HepG2 (cell line): ENCODE data around the gene CPNE1. TPM values are rescaled to one million over a fixed set of nuclear protein-coding genes. Genes with fewer than 3 reads are reported as not detected.
A peak's percentile ranks its signal among the peaks of the same experiment; 100 is the strongest.

Experiments
- CBX2 ChIP-seq, 2 experiments: fragments of 200-600 bp in 1 of 2; sonication (generic); formaldehyde crosslinking in 1 of 2; IDR thresholded peaks; 2 replicates each; pipeline versions ENCODE4 v1.7.0 to v1.8.1; 2018 to 2022; ENCODE audit warnings: low read depth in 2 of 2, low read length in 1 of 2, mild to moderate bottlenecking in 1 of 2, missing genetic modification reagents in 1 of 2
- FOXK1 ChIP-seq: sonication (generic); formaldehyde crosslinking; IDR thresholded peaks from 2 replicates; pipeline ENCODE4 v1.4.0; 2020; ENCODE audit warnings: low read depth, missing genetic modification reagents, borderline replicate concordance
- NKX3-1 ChIP-seq: sonication (generic); formaldehyde crosslinking; IDR thresholded peaks from 2 replicates; pipeline ENCODE4 v1.5.0; 2020; ENCODE audit warnings: missing genetic modification reagents
- REPIN1 ChIP-seq: sonication (generic); formaldehyde crosslinking; IDR thresholded peaks from 2 replicates; pipeline ENCODE4 v1.8.0; 2022; ENCODE audit warnings: missing genetic modification reagents, low read depth, mild to moderate bottlenecking, borderline replicate concordance
- SAP130 ChIP-seq: IDR thresholded peaks from 2 replicates; pipeline ENCODE4 v1.6.1; 2016; ENCODE audit warnings: low read depth
- TOPORS ChIP-seq: sonication (generic); formaldehyde crosslinking; IDR thresholded peaks from 2 replicates; pipeline ENCODE4 v1.8.0; 2023; ENCODE audit warnings: mild to moderate bottlenecking, missing genetic modification reagents
- ZKSCAN5 ChIP-seq: sonication (generic); formaldehyde crosslinking; IDR thresholded peaks from 2 replicates; pipeline ENCODE4 v1.5.1; 2020; ENCODE audit warnings: mild to moderate bottlenecking, missing genetic modification reagents
- ZNF20 ChIP-seq: sonication (generic); formaldehyde crosslinking; IDR thresholded peaks from 2 replicates; pipeline ENCODE4 v1.4.0; 2020; ENCODE audit warnings: mild to moderate bottlenecking, moderate library complexity, missing genetic modification reagents
- ZNF549 ChIP-seq: sonication (generic); formaldehyde crosslinking; IDR thresholded peaks from 2 replicates; pipeline ENCODE4 v1.5.0; 2020; ENCODE audit warnings: missing genetic modification reagents
- ZNF720 ChIP-seq: sonication (generic); formaldehyde crosslinking; IDR thresholded peaks from 2 replicates; pipeline ENCODE4 v1.4.0; 2020; ENCODE audit warnings: missing genetic modification reagents
- polyA plus RNA-seq, 8 experiments: library from polyadenylated mRNA; depleted of rRNA in 3 of 8; stranded (reverse) in 7 of 8; unstranded in 1 of 8; fragments of >200 nt; fragmentation: Illumina TruSeq in 4 of 8; extraction: Trizol in 4 of 8; gene quantifications; 2 replicates each; pipeline versions ENCODE4 v1.2.1 to v1.2.3, GENCODE V29; 2011 to 2016; ENCODE audit warnings: low read depth in 4 of 8, missing spikeins in 1 of 8, mixed read lengths in 1 of 8; ENCODE audit not compliant: insufficient read depth in 1 of 8
- total RNA-seq, 5 experiments: library from RNA; depleted of rRNA; stranded (reverse); fragments of >200 nt; fragmentation: Illumina TruSeq; extraction: Trizol; gene quantifications; 2 replicates each; pipeline ENCODE4 v1.2.3, GENCODE V29; 2016; ENCODE audit warnings: low read depth in 1 of 5
- TF ChIP-seq, protein P1 (sequence below): sonication (generic); formaldehyde crosslinking; IDR thresholded peaks from 2 replicates; pipeline ENCODE4 v1.4.0; 2020; ENCODE audit warnings: missing genetic modification reagents
- TF ChIP-seq, protein P2 (sequence below): sonication (generic); formaldehyde crosslinking; IDR thresholded peaks from 2 replicates; pipeline ENCODE4 v1.5.1; 2020; ENCODE audit warnings: missing genetic modification reagents, mild to moderate bottlenecking, borderline replicate concordance
- TF ChIP-seq, protein P3 (sequence below): sonication (generic); formaldehyde crosslinking; IDR thresholded peaks from 2 replicates; pipeline ENCODE4 v1.4.0; 2020; ENCODE audit warnings: missing genetic modification reagents
- TF ChIP-seq, protein P4 (sequence below): sonication (generic); formaldehyde crosslinking; IDR thresholded peaks from 2 replicates; pipeline ENCODE4 v1.4.0; 2020; ENCODE audit warnings: missing genetic modification reagents, borderline replicate concordance
- TF ChIP-seq, protein P5 (sequence below): sonication (generic); formaldehyde crosslinking; IDR thresholded peaks from 2 replicates; pipeline ENCODE4 v1.4.0; 2020; ENCODE audit warnings: mild to moderate bottlenecking, missing genetic modification reagents
- TF ChIP-seq, protein P6 (sequence below): sonication (generic); formaldehyde crosslinking; IDR thresholded peaks from 2 replicates; pipeline ENCODE4 v1.5.0; 2020; ENCODE audit warnings: missing genetic modification reagents

CPNE1 gene
- total and polyA plus RNA-seq, 2 of the 13 experiments (the other 11 are each of a cell fraction or from before 2014, with no cell fraction given) = 408 to 431 TPM

DNA sequence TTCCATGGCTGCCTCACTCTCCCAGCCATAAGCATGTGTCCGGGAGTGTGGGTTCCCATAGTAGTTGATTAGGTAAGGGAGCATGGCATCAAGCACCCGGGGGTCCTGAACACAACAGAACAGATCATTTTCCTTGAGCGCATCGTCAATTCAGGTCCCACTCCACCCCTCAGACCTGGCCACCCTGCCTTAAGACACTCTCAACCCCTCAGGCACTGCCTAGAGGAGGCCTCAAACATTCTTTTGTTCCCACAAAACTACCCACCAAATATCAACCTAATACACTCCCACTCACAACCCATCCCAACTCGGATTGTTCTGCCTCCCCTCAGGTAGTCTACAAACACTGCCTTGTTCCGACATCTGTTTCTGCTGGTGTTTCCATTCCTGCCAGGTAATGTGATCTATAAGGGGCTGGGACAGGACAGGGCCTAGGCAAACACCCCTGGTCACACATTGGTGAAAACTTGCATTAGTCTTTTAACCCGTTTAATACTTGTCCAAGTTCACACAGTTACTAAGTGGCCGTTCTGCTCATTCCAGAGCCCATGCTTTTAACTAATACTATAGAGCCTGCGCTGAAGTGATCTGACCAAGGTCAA lies 33.1 kb upstream of the CPNE1 start (continued):
- TF ChIP-seq, protein P1, sequence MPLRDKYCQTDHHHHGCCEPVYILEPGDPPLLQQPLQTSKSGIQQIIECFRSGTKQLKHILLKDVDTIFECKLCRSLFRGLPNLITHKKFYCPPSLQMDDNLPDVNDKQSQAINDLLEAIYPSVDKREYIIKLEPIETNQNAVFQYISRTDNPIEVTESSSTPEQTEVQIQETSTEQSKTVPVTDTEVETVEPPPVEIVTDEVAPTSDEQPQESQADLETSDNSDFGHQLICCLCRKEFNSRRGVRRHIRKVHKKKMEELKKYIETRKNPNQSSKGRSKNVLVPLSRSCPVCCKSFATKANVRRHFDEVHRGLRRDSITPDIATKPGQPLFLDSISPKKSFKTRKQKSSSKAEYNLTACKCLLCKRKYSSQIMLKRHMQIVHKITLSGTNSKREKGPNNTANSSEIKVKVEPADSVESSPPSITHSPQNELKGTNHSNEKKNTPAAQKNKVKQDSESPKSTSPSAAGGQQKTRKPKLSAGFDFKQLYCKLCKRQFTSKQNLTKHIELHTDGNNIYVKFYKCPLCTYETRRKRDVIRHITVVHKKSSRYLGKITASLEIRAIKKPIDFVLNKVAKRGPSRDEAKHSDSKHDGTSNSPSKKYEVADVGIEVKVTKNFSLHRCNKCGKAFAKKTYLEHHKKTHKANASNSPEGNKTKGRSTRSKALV (CRISPR knock-in tag) = no peak
- TF ChIP-seq ZNF20 (CRISPR knock-in tag) (no peak), ZNF549 (CRISPR knock-in tag) (no peak), TOPORS (CRISPR knock-in tag) (no peak), CBX2 (IDR thresholded peaks at IDR 0.05; ENCODE audit: low read depth, low read length) (no peak), CBX2 (CRISPR knock-in tag; IDR thresholded peaks at IDR 0.05; ENCODE audit: low read depth) (0 out of 2 replicates have a peak, but pooled peaks have one; percentile 16), ZNF720 (CRISPR knock-in tag) (no peak), ZKSCAN5 (CRISPR knock-in tag) (no peak), NKX3-1 (CRISPR knock-in tag) (no peak), REPIN1 (CRISPR knock-in tag) (no peak), FOXK1 (no peak), SAP130 (CRISPR knock-in tag) (no peak)
- TF ChIP-seq, protein P2, sequence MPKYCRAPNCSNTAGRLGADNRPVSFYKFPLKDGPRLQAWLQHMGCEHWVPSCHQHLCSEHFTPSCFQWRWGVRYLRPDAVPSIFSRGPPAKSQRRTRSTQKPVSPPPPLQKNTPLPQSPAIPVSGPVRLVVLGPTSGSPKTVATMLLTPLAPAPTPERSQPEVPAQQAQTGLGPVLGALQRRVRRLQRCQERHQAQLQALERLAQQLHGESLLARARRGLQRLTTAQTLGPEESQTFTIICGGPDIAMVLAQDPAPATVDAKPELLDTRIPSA (CRISPR knock-in tag) = no peak
- TF ChIP-seq, protein P3, sequence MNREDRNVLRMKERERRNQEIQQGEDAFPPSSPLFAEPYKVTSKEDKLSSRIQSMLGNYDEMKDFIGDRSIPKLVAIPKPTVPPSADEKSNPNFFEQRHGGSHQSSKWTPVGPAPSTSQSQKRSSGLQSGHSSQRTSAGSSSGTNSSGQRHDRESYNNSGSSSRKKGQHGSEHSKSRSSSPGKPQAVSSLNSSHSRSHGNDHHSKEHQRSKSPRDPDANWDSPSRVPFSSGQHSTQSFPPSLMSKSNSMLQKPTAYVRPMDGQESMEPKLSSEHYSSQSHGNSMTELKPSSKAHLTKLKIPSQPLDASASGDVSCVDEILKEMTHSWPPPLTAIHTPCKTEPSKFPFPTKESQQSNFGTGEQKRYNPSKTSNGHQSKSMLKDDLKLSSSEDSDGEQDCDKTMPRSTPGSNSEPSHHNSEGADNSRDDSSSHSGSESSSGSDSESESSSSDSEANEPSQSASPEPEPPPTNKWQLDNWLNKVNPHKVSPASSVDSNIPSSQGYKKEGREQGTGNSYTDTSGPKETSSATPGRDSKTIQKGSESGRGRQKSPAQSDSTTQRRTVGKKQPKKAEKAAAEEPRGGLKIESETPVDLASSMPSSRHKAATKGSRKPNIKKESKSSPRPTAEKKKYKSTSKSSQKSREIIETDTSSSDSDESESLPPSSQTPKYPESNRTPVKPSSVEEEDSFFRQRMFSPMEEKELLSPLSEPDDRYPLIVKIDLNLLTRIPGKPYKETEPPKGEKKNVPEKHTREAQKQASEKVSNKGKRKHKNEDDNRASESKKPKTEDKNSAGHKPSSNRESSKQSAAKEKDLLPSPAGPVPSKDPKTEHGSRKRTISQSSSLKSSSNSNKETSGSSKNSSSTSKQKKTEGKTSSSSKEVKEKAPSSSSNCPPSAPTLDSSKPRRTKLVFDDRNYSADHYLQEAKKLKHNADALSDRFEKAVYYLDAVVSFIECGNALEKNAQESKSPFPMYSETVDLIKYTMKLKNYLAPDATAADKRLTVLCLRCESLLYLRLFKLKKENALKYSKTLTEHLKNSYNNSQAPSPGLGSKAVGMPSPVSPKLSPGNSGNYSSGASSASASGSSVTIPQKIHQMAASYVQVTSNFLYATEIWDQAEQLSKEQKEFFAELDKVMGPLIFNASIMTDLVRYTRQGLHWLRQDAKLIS (CRISPR knock-in tag) = no peak
- TF ChIP-seq, protein P4, sequence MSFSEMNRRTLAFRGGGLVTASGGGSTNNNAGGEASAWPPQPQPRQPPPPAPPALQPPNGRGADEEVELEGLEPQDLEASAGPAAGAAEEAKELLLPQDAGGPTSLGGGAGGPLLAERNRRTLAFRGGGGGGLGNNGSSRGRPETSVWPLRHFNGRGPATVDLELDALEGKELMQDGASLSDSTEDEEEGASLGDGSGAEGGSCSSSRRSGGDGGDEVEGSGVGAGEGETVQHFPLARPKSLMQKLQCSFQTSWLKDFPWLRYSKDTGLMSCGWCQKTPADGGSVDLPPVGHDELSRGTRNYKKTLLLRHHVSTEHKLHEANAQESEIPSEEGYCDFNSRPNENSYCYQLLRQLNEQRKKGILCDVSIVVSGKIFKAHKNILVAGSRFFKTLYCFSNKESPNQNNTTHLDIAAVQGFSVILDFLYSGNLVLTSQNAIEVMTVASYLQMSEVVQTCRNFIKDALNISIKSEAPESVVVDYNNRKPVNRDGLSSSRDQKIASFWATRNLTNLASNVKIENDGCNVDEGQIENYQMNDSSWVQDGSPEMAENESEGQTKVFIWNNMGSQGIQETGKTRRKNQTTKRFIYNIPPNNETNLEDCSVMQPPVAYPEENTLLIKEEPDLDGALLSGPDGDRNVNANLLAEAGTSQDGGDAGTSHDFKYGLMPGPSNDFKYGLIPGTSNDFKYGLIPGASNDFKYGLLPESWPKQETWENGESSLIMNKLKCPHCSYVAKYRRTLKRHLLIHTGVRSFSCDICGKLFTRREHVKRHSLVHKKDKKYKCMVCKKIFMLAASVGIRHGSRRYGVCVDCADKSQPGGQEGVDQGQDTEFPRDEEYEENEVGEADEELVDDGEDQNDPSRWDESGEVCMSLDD (CRISPR knock-in tag) = no peak
- TF ChIP-seq, protein P5, sequence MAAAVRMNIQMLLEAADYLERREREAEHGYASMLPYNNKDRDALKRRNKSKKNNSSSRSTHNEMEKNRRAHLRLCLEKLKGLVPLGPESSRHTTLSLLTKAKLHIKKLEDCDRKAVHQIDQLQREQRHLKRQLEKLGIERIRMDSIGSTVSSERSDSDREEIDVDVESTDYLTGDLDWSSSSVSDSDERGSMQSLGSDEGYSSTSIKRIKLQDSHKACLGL (CRISPR knock-in tag) = 0 out of 2 replicates have a peak, but pooled peaks have one; percentile 56
- TF ChIP-seq, protein P6, sequence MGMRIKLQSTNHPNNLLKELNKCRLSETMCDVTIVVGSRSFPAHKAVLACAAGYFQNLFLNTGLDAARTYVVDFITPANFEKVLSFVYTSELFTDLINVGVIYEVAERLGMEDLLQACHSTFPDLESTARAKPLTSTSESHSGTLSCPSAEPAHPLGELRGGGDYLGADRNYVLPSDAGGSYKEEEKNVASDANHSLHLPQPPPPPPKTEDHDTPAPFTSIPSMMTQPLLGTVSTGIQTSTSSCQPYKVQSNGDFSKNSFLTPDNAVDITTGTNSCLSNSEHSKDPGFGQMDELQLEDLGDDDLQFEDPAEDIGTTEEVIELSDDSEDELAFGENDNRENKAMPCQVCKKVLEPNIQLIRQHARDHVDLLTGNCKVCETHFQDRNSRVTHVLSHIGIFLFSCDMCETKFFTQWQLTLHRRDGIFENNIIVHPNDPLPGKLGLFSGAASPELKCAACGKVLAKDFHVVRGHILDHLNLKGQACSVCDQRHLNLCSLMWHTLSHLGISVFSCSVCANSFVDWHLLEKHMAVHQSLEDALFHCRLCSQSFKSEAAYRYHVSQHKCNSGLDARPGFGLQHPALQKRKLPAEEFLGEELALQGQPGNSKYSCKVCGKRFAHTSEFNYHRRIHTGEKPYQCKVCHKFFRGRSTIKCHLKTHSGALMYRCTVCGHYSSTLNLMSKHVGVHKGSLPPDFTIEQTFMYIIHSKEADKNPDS = no peak
